NCI-H1694 treated with DMSO at 0.1 percent for 48 hours (cell line): ENCODE data around the gene OASL.

Experiments used
- DNase-seq: peaks from one replicate; lab custom pipeline; 2025; lab: John Stamatoyannopoulos, UW

The OASL gene

GRCh38 chr12:120991965-120992364, 47.1 kb downstream of the OASL start:
- no peak for DNase-seq

DNA sequence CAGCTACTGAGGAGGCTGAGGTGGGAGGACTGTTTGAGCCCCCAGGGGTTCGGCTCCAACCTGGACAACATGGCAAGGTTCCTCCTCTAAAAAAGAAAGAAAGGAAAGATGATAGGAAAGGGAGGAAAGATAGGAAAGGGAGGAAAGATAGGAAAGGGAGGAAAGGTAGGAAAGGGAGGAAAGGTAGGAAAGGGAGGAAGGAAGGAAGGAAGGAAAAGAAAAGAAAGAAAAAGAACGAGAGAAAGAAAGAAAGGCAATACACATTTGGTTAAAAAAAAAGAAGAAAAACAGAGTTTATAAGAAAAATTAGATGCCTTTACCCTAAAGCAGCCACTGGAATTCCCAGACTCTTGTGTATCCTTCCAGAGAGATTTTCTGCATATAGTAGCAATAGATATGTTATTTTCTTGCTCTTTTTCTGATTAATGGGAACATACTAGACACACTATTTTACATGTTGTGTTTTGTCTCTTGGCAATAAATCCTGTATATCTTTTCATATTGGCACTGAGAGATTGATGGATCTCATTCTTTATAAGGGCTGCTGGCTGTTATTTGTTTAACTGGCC, 48.5 kb downstream of the OASL start:
- DNase-seq, result no peak

GRCh38 chr12:120989687-120990086, 49.4 kb downstream of the OASL start:
- DNase-seq, result no peak

DNA sequence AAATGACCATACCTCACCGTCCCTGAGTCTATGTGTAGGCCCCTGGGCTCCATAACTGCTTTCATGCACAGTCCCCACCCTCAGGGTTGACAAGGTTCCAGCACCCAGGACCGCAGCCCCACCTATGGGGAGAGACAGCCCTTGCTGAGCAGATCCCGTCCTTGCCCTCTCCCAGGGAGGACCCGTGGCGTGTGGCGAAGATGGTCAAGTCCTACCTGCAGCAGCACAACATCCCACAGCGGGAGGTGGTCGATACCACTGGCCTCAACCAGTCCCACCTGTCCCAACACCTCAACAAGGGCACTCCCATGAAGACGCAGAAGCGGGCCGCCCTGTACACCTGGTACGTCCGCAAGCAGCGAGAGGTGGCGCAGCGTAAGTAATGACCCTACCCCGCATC, 50.4 kb downstream of the OASL start:
- DNase-seq, result no peak

DNA sequence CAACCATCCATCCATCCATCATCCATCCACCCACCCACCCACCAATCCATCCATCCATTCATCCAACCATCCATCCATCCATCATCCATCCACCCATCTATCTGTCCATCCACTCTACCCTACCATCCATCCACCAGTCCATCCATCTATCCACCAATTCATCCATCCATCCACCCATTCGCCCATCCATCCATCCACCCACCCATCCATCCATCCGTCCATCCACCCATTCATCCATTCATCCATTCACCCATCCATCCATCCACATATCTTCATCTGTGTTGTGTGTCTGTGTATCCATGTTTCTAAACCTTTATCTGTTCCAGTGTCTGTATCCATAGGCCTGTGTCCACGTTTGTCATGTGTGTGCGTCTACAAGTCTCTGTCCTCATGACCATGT, 50.8 kb downstream of the OASL start:
- DNase-seq, result no peak

DNA sequence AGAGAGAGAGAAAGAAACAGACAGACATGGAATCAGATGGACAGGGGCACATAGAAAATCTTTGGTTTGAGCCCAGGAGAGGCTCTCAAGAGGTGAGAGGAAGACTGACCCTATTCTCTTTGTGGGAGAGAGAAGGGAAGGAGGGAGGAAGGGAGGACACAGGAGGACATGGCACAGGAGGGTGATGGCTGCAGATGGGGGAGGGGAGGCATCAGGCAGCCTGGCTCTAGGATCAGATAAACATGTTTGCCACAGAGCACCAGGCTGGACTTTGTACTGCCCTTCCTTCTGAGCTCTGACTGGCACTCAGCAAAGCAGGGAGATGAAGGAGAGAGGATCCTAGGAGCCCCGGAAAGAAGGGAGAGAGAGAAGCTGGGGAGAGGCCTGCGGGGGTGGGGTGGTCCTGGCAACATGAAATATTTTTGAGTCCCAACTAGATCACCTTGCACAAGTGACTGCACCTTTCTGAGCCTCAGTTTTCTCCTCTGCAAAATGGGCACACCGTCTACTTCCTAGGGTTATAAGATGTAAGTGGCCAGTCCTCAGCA, 54.6 kb downstream of the OASL start:
- no peak for DNase-seq

GRCh38 chr12:120983759-120984158, 55.3 kb downstream of the OASL start:
- no peak for DNase-seq

GRCh38 chr12:120982659-120983058, 56.4 kb downstream of the OASL start:
- DNase-seq, result no peak

- DNase-seq, result no peak
Measured at GRCh38 chr12:120981407-120981941, 57.6 kb downstream of the OASL start.

DNA sequence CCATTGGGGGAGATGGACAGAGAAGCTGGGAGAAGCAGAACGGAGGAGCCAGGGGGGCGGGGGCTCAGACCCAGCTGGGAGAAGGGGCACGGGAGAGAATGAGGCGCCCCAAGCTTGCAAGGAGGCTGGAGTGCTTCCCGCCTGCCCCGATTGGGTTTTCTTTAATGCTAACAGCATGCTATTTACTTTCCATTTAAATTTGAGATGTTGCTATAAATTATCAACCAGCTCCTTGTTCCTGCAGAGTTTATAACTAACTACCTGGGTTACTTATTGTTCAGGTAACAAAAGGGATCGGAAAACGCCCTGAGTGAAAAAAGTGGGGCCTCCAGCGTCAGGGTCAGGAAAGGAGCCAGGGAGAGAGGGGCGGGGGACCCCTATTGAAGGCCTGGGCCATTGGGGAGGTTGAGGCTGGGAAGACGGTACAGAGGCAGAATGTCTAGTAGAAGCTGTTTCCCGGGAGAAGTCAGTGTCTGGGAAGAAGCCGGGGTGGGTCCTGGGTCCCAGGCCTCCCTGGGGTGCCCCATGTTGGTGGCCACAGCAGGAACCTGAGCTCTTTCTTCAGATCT, 58.2 kb downstream of the OASL start:
- DNase-seq, result no peak

DNA sequence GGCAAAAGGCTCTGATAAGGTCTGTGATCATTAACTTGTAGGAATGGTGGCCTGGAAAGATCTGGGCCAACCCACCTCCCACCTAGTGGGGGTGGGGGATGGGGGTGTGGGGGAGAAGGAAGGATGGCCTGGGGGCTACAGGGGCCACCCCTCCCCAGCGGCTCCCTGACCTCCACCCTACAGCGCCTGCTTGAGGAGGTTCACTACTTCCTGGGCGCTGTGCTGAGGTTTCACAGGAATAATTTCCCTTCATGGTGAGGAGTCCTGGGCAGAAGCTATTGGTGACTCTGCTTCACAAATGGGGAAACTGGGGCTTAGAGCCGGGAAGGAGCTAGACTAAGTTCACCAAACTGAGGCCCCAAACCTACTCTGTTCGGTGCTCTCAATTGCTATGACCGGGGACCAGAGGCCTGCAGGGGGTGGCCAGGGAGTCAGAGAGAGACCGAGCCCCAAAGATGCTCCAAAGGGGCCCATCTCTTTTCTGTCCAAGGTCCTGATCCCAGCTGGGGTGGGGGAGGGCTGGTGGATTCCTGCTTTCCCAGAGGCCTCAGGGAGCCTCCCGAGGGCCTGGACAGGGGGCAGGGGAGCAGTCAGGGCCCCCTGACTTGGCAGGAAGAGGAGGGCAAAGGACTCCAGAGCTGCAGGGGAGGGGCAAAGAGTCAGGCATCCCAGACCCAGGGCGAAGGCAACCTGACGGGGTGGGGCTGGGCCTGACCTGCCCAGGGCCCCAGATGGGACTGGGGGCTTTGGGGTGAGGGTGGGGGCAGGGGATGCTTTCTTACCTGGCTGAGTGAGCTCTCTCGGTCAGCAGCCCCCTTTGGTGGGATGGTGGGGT, 59.0 kb downstream of the OASL start:
- DNase-seq, result no peak

DNA sequence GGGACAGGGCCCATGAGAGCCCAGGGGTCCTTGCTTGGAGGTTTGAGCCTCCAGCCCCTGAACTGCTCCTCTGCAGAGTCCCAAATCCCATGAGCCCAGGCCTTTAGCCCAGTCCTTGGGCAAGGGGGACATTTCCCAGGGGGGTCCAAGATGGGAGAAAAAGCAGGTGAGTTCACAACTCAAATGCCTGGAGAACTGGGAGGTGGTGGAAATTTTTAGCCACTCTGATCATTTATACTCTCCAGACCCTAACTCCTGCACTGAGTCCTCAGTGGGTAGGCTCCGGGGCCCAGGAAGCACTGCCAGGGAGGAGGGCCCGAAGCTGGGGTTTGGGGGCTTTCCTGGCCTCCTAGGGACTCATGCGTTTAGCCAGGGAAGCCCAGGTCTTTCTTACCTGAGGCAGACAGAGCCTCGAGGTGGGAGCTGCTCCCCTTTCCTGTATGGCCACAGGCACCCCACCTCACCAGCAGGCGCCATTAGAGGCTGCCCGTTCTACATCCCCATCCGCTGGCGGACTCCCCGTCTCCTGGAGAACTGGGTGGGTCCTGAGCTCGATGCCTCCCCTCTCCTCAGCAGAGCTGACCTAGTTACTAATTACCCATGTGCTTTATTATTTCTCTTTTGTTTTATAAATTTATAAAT, 59.7 kb downstream of the OASL start:
- no peak for DNase-seq

- DNase-seq, result no peak
Measured at GRCh38 chr12:120978296-120979219, 60.5 kb downstream of the OASL start, which contains the start of gene HNF1A. TSS of gene HNF1A (plus strand) at chr12:120978543. CDS start at chr12:120978769, 226 bp downstream.

- DNase-seq, result no peak
Measured at GRCh38 chr12:120977531-120978295, 61.3 kb downstream of the OASL start.

DNA sequence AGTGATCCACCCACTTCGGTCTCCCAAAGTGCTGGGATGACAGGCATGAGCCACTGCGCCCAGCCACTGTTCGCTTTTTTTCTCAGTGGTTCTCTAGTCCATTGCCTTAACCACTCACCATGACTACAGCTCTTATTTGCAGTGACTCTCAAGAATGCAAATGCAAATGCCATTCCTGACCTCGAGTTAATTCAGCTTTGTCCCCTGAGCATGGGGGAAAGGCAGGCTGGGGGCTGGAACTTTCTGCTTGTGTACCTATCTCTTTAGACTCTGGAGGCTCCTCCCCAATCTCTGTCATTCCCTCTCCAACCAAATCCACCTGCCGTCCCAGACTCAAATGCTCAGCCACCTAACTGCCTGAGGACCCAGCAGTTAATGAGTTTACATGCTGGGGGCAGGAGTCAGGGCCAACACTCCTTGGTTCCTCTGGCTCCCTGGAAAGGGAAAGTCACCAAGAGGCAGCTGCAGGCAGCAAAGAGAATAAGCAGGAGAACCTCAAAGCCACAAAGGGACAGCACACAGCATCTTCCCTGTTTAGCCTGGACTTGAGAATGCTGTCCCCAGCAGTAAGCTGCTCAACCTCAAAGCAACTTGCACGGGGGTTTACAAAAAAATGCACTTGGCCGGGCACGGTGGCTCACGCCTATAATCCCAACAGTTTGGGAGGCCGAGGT, 66.0 kb downstream of the OASL start:
- DNase-seq, result no peak

GRCh38 chr12:120971299-120972180, 67.5 kb downstream of the OASL start:
- DNase-seq, result peak; percentile 61

- DNase-seq, result no peak
Measured at GRCh38 chr12:120970310-120970709, 68.7 kb downstream of the OASL start.
